Effector memory CD8-positive, alpha-beta T cell (primary cell): ENCODE measurements around the gene OR1F1.
A peak's percentile ranks its signal among the peaks of the same experiment; 100 is the strongest.
"Not testable (repeated sequence)": the region's sequence is repeated elsewhere in the genome, so short reads cannot be mapped to it uniquely, and the experiment has no call there.

ENCODE experiments used
- ATAC-seq: fragments of 150-1000 bp; cut with Tn5 transposase; replicated peaks from 2 replicates; pipeline ENCODE4 v1.10.0; 2021; ENCODE audit warnings: mild to moderate bottlenecking, moderate library complexity
- DNase-seq, 3 experiments: peaks; one replicate each; pipeline ENCODE4 v3.0.0; 2021
- H3K27ac Mint-ChIP-seq, 2 donors: one replicate each; pipeline ENCODE4 v1.8.0; 2022; ENCODE audit warnings: mild to moderate bottlenecking in 2 of 2, mixed read lengths in 2 of 2, moderate library complexity in 2 of 2
- H3K27me3 Mint-ChIP-seq, 2 donors: one replicate each; pipeline ENCODE4 v1.8.0; 2022; ENCODE audit warnings: mixed read lengths in 2 of 2
- H3K36me3 Mint-ChIP-seq: one replicate; pipeline ENCODE4 v1.8.0; 2022; ENCODE audit warnings: mild to moderate bottlenecking, moderate library complexity, mixed read lengths; ENCODE audit not compliant: insufficient read depth
- H3K4me1 Mint-ChIP-seq, 2 donors: one replicate each; pipeline ENCODE4 v1.8.0; 2022; ENCODE audit warnings: low read depth in 2 of 2, mixed read lengths in 2 of 2
- H3K4me3 Mint-ChIP-seq, 2 donors: one replicate each; pipeline ENCODE4 v1.8.0; 2022; ENCODE audit warnings: mild to moderate bottlenecking in 2 of 2, mixed read lengths in 2 of 2, moderate library complexity in 2 of 2
- H3K9me3 Mint-ChIP-seq, 2 donors: one replicate each; pipeline ENCODE4 v1.8.0; 2022; ENCODE audit warnings: mixed read lengths in 2 of 2

Gene OR1F1

DNA sequence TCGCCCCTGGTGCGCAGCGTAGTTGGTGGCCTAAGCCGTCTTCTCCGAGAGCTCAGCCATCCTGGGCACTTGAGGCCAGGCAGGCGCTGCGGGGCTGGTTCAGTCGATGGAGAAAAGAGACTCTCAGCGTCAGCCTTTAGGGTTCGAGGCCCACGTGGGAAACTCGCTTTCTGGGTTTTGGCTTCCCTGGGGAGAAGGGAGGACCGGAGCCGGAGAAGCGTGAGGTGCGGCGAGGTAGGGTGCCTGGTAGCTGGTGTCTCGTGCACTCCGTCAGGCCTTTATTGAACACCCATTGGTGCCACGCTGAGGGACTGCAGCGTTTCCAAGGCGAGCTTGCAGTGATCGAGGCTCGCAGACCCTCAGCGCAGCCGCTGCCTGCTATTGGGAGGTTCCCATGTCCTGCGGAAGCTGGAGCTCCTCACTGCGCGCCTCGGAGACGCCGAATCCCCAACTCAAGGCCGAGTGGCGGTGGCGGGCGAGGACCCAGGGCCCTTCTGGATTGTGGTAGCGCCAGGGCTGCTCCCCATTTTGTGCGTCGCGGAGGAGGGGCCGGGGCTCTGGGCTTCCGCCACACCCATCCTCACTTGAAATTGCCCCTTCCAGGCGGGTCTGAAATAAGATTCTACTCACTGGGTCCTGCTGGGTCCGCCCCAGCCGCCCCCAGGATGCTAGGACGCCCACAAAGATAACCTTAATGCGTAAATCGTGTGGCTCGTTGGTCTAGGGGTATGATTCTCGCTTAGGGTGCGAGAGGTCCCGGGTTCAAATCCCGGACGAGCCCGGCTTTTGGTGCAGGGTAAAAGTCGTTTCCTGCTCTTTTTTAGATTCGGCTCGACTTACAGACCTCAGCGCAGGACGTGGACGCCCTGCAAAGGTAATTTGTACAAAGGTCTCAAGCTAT, 1.2 kb downstream of the OR1F1 start:
- Mint-ChIP-seq H3K4me1 (peaks cover 39 to 41% of the 10 kb centered on the region in 2 donors), H3K4me3 (peak overlapping the region; percentile 84 to 85), H3K27me3 (peaks cover 57 to 87% of the 10 kb centered on the region in 2 donors), H3K36me3 (peaks cover 61% of the 10 kb centered on the region), H3K27ac (peak overlapping the region in 1 of 2 donors; percentile 83), H3K9me3 (peaks cover 2 to 9% of the 10 kb centered on the region in 2 donors)
- DNase-seq (peak in 1 of 3 experiments; percentile 38), ATAC-seq (peak; percentile 25)

DNA sequence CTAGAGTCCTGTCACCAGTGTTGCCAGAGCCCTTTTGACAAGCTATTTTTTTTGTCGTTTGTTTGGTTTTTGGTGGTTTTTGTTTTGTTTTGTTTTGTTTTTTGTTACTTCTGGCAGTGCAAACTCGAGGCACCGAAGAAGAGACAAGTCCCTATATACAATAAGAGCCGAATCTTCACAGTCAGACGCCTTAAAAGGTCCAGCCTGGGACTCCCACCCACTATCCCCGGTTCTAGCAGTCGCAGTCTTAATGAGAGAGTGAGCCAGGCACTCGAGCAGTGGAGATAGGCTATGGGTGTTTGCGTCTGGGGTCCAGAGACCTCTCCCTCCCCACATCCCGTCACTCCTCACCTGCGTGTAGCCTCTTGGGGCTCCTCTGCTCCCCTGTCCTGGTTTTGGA, 1.9 kb downstream of the OR1F1 start:
- no peak for DNase-seq
- Mint-ChIP-seq H3K9me3 (peaks cover 0 to 9% of the 10 kb centered on the region in 2 donors), H3K27me3 (peaks cover 59 to 89% of the 10 kb centered on the region in 2 donors), H3K4me3 (peak overlapping the region; percentile 84 to 85), H3K36me3 (peaks cover 55% of the 10 kb centered on the region), H3K4me1 (peaks cover 38 to 40% of the 10 kb centered on the region in 2 donors), H3K27ac (peak overlapping the region in 1 of 2 donors; percentile 83)
- ATAC-seq, result no peak

DNA sequence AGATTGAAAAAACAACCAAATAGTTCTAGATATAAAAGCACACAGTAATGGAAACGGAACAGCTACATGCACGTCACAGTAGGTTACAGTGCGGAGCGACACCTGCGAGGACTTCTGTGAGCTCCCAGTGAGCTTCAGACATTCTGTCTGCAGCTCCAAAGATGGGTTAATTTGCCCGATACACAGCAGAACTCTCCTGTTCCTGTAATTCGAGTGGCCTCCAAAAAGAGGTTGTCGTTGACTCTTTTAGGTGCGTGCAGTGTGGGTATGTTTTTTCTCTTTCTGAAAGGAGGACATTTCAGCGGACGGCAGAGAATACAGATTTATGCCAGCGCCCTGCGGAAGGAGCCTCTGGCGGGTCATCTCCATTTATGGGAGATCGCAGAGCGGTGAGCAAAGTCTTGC, 2.9 kb downstream of the OR1F1 start:
- peaks cover 61 to 92% of the 10 kb centered on the region in 2 donors for H3K27me3 Mint-ChIP-seq
- peak overlapping the region; percentile 45 to 56 for H3K4me3 Mint-ChIP-seq
- peak; percentile 24 for ATAC-seq
- DNase-seq, result no peak
- peak overlapping the region in 1 of 2 donors; percentile 55 for H3K27ac Mint-ChIP-seq
- H3K36me3 Mint-ChIP-seq, result peaks cover 55% of the 10 kb centered on the region
- peaks cover 38 to 40% of the 10 kb centered on the region in 2 donors for H3K4me1 Mint-ChIP-seq
- peaks cover 0 to 9% of the 10 kb centered on the region in 2 donors for H3K9me3 Mint-ChIP-seq

DNA sequence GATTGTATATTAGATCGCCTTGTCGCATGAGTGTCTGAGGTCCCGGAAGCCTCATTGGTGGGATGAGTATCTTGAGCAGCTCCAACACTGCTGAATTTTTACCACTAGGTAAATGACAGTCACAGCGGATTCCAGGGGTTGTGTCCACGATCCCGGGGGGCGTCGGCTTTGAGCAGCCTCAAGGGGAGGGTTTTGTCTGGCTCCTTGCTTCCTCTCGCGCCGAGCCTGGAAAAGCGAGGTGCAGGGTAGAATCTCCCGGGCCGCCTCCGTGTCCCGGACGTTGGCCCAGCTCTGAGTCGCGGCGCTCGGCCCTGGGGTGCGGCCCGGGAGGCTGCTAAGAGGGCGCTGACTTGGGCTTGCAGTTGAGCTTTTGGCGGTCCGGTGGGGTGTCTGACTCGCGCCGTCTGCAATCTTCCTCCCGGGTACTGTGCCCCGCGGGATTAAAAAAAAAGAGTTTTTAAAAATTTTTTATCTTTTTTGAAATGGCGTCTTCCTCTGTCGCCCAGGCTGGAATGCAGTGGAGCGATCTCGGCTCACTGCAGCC, 4.5 kb downstream of the OR1F1 start:
- DNase-seq (no peak), ATAC-seq (no peak)
- Mint-ChIP-seq H3K9me3 (peaks cover 0 to 3% of the 10 kb centered on the region in 2 donors), H3K27ac (no peak overlapping the region), H3K36me3 (peaks cover 48% of the 10 kb centered on the region), H3K27me3 (peaks cover 54 to 76% of the 10 kb centered on the region in 2 donors), H3K4me3 (no peak overlapping the region), H3K4me1 (peaks cover 35 to 36% of the 10 kb centered on the region in 2 donors)

DNA sequence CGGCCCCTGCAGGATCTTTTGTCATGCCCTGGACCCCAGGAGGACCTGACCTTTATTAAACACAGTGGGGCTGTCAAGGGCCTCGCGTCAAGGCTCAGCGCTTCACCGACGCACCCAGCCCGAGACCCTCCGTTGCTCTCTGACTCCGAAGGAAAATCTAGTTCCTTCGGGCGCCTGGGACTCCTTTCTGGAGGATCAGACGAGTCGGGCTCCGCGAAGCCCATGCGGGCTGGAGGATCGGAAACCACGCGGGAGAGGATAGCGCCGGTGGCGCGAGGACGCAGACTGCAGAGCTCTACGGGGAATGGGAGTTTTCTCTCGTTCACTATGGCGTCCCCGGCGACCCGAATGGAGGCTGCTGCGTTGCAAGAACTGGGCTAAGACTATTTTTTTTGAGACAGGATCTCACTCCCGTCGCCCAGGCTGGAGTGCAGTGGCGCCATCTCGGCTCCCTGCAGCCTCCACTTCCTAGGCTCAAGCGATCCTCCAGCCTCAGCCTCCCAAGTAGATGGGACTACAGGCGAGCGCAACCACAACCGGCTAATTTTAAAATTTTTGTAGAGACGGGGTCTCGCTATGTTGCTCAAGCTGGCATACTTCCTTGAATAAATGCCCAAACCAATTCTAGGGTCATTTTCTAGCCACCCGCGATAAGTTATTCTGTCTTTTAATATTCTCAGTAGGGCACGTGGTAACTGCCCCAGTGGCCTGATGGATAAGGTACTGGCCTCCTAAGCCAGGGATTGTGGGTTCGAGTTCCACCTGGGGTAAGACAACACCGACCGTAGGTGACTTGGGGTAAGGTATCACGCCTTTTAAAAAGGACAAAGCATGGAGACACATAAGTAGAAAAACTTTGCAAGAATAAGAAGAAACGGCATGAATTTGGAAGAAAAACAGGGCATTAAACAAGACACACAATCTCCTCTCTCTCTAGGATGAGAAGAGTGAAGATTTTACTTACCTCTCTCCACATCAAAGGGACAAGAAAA, 5.5 kb downstream of the OR1F1 start:
- no peak overlapping the region for H3K27ac Mint-ChIP-seq
- H3K4me1 Mint-ChIP-seq, result peaks cover 27 to 28% of the 10 kb centered on the region in 2 donors
- DNase-seq (no peak), ATAC-seq (no peak)
- H3K36me3 Mint-ChIP-seq, result peaks cover 38% of the 10 kb centered on the region
- peaks cover 52 to 75% of the 10 kb centered on the region in 2 donors for H3K27me3 Mint-ChIP-seq
- H3K4me3 Mint-ChIP-seq, result no peak overlapping the region
- no peaks in the 10 kb centered on the region for H3K9me3 Mint-ChIP-seq

DNA sequence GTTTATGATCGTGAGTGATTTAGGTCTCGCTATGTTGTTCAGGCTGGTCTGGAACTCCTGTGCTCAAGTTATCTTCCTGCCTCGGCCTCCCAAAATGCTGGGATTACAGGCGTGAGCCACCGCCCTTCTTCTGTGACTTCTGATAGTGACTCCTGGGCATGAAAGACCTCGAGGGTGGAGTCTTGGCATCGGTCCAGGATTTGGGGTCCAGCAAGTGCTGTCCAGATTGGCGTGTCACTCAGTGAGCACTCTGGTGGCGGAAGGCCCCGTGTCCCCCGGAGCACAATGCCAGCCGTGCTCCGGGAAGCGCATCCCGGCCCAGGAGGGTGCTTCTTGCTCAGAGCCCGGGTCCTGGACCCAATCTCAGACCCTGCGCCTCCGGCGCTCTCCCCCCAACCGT, 6.8 kb downstream of the OR1F1 start:
- peaks cover 28% of the 10 kb centered on the region for H3K36me3 Mint-ChIP-seq

DNA sequence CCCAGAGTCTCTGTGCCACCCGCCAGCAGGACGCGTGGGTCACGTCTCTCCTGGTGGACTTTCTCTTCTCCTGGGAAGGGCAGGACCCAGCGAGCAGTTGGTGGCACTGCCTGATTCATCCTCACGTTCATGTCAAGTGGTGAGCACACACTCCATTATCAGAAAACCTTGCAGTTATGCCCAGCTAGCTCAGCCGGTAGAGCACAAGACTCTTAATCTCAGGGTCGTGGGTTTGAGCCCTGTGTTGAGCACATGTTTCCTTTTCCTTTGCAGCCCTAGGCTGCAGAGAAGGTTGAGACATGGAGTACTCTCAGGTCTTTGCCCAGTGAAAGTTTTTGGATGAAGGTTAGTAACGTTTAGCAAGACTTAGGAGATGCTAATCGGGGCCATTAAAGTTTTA, 8.0 kb downstream of the OR1F1 start:
- H3K4me1 Mint-ChIP-seq, result peaks cover 6 to 10% of the 10 kb centered on the region in 2 donors
- no peak overlapping the region for H3K27ac Mint-ChIP-seq
- peaks cover 40 to 63% of the 10 kb centered on the region in 2 donors for H3K27me3 Mint-ChIP-seq
- no peak overlapping the region for H3K4me3 Mint-ChIP-seq
- H3K36me3 Mint-ChIP-seq, result peaks cover 18% of the 10 kb centered on the region
- ATAC-seq (no peak), DNase-seq (no peak)
- no peaks in the 10 kb centered on the region for H3K9me3 Mint-ChIP-seq

More for the DNA sequence above, 6.8 kb downstream of the OR1F1 start:
- ATAC-seq (no peak), DNase-seq (no peak)
- Mint-ChIP-seq H3K27ac (no peak overlapping the region), H3K4me3 (no peak overlapping the region), H3K9me3 (no peaks in the 10 kb centered on the region), H3K27me3 (peaks cover 48 to 69% of the 10 kb centered on the region in 2 donors), H3K4me1 (peaks cover 15 to 17% of the 10 kb centered on the region in 2 donors)

DNA sequence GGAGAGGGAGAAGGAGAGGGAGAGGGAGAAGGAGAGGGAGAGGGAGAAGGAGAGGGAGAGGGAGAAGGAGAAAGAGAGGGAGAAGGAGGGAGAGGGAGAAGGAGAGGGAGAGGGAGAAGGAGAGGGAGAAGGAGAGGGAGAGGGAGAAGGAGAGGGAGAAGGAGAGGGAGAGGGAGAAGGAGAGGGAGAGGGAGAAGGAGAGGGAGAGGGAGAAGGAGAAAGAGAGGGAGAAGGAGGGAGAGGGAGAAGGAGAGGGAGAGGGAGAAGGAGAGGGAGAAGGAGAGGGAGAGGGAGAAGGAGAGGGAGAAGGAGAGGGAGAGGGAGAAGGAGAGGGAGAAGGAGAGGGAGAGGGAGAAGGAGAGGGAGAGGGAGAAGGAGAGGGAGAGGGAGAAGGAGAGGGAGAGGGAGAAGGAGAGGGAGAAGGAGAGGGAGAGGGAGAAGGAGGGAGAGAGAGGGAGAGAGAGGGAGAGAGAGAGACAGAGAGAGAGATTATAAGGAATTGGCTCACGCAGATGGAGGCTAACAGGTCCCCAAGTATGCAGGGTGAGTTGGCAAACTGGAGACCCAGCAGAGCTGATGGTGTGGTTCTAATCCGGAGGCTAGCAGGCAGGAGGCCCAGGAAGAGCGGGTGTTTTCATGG, 9.8 kb downstream of the OR1F1 start:
- H3K27me3 Mint-ChIP-seq, result peaks cover 34 to 48% of the 10 kb centered on the region in 2 donors
- not testable (repeated sequence) for H3K4me1 Mint-ChIP-seq, H3K27ac Mint-ChIP-seq, H3K4me3 Mint-ChIP-seq, H3K9me3 Mint-ChIP-seq, H3K36me3 Mint-ChIP-seq, DNase-seq, ATAC-seq

DNA sequence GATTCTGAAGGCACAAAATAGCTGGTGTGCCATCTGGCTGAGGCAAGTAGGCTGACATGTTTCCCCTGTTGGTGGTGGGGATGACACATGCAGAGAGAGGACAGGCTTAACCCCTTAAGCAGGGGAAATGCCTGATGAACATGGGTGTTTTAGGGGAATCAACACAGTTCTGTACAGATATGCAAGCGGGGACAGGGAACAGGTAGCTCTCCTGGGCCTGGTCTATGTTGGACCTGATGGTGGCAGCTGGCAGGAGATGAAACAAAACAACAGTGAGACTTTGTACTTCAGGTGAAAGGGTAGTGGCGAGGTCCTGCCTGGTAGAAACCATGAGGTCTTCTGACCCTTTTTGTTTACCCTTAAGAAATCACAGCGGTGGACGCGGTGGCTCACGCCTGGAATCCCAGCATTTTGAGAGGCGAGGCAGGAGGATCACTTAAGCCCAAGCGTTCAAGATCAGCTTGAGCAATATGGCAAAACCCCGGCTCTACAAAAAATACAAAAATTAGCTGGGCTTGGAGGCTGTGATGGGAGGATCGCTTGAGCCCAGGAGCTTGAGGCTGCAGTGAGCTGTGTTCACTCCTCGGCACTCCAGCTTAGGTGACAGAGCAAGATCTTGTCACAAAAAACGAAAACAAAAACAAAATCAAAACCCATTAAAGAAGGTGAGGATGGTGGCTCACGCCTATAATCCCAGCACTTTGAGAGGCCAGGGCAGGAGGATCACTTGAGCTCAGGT, 10.5 kb downstream of the OR1F1 start:
- Mint-ChIP-seq H3K4me3 (no peak overlapping the region), H3K27me3 (peaks cover 33 to 43% of the 10 kb centered on the region in 2 donors), H3K4me1 (peaks cover 0 to 4% of the 10 kb centered on the region in 2 donors), H3K27ac (no peak overlapping the region), H3K36me3 (no peaks in the 10 kb centered on the region), H3K9me3 (no peaks in the 10 kb centered on the region)
- DNase-seq, result no peak
- ATAC-seq, result no peak

DNA sequence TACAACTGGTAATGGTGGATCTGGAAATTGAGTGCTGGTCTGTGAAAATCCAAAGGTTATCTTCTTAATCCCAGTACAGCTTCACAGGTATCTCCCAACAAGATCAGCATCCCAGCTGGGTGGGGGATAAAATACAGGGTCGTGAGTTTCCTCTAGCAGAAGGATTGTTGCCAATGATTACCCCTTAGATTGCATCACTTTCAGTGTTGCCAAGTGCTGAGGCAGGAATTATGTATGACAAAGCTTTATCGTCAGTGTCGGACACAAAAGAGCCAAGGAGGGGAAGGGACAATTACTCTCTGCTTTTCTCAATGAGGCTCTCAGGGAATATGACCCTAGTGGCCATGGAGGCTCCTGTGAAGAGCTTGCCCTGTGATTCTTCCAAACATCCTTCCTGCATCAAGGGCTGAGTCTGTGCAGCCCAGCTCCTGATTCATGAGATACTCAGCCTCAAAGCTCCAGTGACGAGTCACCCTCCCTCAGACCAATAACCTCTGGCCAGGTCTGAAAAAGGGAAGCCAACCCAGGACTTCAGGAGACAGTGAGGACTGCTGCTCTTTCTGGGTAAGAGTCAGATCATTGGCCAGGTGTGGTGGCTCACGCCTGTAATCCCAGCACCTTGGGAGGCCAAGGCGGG, 15.0 kb downstream of the OR1F1 start:
- no peak overlapping the region for H3K4me3 Mint-ChIP-seq
- peaks cover 32 to 42% of the 10 kb centered on the region in 2 donors for H3K27me3 Mint-ChIP-seq

DNA sequence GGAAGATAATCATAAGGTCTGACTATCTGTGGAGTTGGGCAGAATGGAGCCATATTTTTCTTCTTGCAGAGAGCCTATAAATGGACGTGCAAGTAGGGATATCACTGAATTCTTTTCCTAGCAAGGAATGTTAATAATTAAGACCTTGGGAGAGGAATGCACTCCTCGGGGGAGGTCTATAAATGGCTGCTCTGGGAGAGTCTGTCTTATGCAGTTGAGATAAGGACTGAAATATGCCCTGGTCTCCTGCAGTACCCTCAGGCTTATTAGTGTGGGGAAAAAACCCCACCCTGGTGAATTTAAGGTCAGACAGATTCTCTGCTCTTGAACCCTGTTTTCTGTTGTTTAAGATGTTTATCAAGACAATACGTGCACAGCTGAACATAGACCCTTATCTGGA, 17.9 kb downstream of the OR1F1 start:
- not testable (repeated sequence) for DNase-seq, H3K27ac Mint-ChIP-seq, H3K36me3 Mint-ChIP-seq, H3K4me1 Mint-ChIP-seq, ATAC-seq, H3K4me3 Mint-ChIP-seq
- Mint-ChIP-seq H3K27me3 (peaks cover 19 to 33% of the 10 kb centered on the region in 2 donors), H3K9me3 (peaks cover 0 to 20% of the 10 kb centered on the region in 2 donors)

More for the DNA sequence above, 15.0 kb downstream of the OR1F1 start:
- ATAC-seq, result no peak
- Mint-ChIP-seq H3K9me3 (peaks cover 0 to 20% of the 10 kb centered on the region in 2 donors), H3K4me1 (peaks cover 0 to 3% of the 10 kb centered on the region in 2 donors), H3K36me3 (no peaks in the 10 kb centered on the region), H3K27ac (no peak overlapping the region)
- DNase-seq, result no peak
